ENCODE data around the gene P2RY11.
A peak's percentile ranks its signal among the peaks of the same experiment; 100 is the strongest.

The P2RY11 gene

GRCh38 chr19:10111405-10111811 lies at the start of gene P2RY11:
TSS of gene P2RY11 (plus strand) at chr19:10111693. CDS start at chr19:10111722, 29 bp downstream.
- DNase-seq (ENCODE audit: low read depth in 2 of 2), result no peak

GRCh38 chr19:10061717-10062310 lies 49.7 kb upstream of the P2RY11 start:
- DNase-seq (ENCODE audit: low read depth in 2 of 2), result no peak

GRCh38 chr19:10068205-10068604 lies 43.3 kb upstream of the P2RY11 start:
- no peak for DNase-seq (ENCODE audit: low read depth in 2 of 2)

GRCh38 chr19:10069046-10069445 lies 42.4 kb upstream of the P2RY11 start:
- no peak for DNase-seq (ENCODE audit: low read depth in 2 of 2)

- DNase-seq (ENCODE audit: low read depth in 2 of 2), result no peak
Measured at GRCh38 chr19:10070730-10071446, 40.6 kb upstream of the P2RY11 start.

GRCh38 chr19:10074153-10074552 lies 37.3 kb upstream of the P2RY11 start:
- peak in 1 of 2 donors; percentile 28 for DNase-seq (ENCODE audit: low read depth in 2 of 2)

GRCh38 chr19:10076535-10076934 lies 35.0 kb upstream of the P2RY11 start:
- no peak for DNase-seq (ENCODE audit: low read depth in 2 of 2)

GRCh38 chr19:10078329-10078728 lies 33.2 kb upstream of the P2RY11 start:
- DNase-seq (ENCODE audit: low read depth in 2 of 2), result no peak

- DNase-seq (ENCODE audit: low read depth in 2 of 2), result no peak
Measured at GRCh38 chr19:10079031-10079453, 32.5 kb upstream of the P2RY11 start.

GRCh38 chr19:10083911-10084310 lies 27.6 kb upstream of the P2RY11 start:
- no peak for DNase-seq (ENCODE audit: low read depth in 2 of 2)

- no peak for DNase-seq (ENCODE audit: low read depth in 2 of 2)
Measured at GRCh38 chr19:10084803-10085202, 26.7 kb upstream of the P2RY11 start.

- DNase-seq (ENCODE audit: low read depth in 2 of 2), result peak; percentile 67 to 74
Measured at GRCh38 chr19:10085641-10086590, 25.6 kb upstream of the P2RY11 start, which contains the start of gene SHFL. TSS of gene SHFL (plus strand) at chr19:10086317. CDS start at chr19:10086428, 111 bp downstream.

- peak; percentile 40 to 42 for DNase-seq (ENCODE audit: low read depth in 2 of 2)
Measured at GRCh38 chr19:10086591-10087192, 24.8 kb upstream of the P2RY11 start.

GRCh38 chr19:10087296-10088061 lies 24.0 kb upstream of the P2RY11 start:
- no peak for DNase-seq (ENCODE audit: low read depth in 2 of 2)

GRCh38 chr19:10088949-10089554 lies 22.4 kb upstream of the P2RY11 start:
- no peak for DNase-seq (ENCODE audit: low read depth in 2 of 2)

GRCh38 chr19:10089801-10090375 lies 21.6 kb upstream of the P2RY11 start:
- DNase-seq (ENCODE audit: low read depth in 2 of 2), result no peak

GRCh38 chr19:10091370-10091687 lies 20.2 kb upstream of the P2RY11 start:
- DNase-seq (ENCODE audit: low read depth in 2 of 2), result no peak

GRCh38 chr19:10091895-10092641 lies 19.4 kb upstream of the P2RY11 start:
- DNase-seq (ENCODE audit: low read depth in 2 of 2), result no peak

GRCh38 chr19:10092648-10093294 lies 18.7 kb upstream of the P2RY11 start:
- DNase-seq (ENCODE audit: low read depth in 2 of 2), result no peak
